LNCAP (cell line): ENCODE measurements around the gene PPP6R1.

Experiments used
- TF ChIP-seq, protein P1 (sequence below): fragments of 450-650 bp; IDR thresholded peaks from 2 replicates; pipeline ENCODE4 v1.5.1; 2017; ENCODE audit warnings: mild to moderate bottlenecking

The PPP6R1 gene, protein sequence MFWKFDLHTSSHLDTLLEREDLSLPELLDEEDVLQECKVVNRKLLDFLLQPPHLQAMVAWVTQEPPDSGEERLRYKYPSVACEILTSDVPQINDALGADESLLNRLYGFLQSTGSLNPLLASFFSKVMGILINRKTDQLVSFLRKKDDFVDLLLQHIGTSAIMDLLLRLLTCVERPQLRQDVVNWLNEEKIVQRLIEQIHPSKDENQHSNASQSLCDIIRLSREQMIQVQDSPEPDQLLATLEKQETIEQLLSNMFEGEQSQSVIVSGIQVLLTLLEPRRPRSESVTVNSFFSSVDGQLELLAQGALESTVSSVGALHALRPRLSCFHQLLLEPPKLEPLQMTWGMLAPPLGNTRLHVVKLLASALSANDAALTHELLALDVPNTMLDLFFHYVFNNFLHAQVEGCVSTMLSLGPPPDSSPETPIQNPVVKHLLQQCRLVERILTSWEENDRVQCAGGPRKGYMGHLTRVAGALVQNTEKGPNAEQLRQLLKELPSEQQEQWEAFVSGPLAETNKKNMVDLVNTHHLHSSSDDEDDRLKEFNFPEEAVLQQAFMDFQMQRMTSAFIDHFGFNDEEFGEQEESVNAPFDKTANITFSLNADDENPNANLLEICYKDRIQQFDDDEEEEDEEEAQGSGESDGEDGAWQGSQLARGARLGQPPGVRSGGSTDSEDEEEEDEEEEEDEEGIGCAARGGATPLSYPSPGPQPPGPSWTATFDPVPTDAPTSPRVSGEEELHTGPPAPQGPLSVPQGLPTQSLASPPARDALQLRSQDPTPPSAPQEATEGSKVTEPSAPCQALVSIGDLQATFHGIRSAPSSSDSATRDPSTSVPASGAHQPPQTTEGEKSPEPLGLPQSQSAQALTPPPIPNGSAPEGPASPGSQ

GRCh38 chr19:55258828-55259539, at the start of gene PPP6R1:
Gene PPP6R1 (minus strand): TSS chr19:55259017. CDS start chr19:55247103, 11,914 bp downstream.
- TF ChIP-seq, protein P1, sequence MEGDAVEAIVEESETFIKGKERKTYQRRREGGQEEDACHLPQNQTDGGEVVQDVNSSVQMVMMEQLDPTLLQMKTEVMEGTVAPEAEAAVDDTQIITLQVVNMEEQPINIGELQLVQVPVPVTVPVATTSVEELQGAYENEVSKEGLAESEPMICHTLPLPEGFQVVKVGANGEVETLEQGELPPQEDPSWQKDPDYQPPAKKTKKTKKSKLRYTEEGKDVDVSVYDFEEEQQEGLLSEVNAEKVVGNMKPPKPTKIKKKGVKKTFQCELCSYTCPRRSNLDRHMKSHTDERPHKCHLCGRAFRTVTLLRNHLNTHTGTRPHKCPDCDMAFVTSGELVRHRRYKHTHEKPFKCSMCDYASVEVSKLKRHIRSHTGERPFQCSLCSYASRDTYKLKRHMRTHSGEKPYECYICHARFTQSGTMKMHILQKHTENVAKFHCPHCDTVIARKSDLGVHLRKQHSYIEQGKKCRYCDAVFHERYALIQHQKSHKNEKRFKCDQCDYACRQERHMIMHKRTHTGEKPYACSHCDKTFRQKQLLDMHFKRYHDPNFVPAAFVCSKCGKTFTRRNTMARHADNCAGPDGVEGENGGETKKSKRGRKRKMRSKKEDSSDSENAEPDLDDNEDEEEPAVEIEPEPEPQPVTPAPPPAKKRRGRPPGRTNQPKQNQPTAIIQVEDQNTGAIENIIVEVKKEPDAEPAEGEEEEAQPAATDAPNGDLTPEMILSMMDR, result no peak

DNA sequence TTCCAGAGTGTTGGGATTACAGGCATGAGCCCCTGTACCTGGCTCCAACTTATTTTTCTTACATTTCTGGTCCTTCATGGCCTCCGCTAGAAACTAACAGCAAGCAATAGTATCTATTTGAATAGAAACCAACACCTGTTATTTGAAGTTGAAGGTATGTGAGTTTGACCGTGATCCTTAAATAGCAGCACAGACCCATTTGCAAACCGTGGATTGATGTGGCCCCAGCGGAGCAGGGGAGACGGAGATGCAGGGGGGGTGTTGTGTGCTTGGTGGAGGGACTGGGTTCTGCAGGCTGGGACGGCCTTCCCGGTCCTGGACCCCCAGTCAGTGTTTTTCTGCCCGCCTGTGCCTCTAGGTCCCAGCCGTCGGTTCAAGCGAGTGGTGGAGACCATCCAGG, 49.5 kb upstream of the PPP6R1 start:
- TF ChIP-seq, protein P1, result no peak

GRCh38 chr19:55306712-55307111, 47.9 kb upstream of the PPP6R1 start:
- TF ChIP-seq, protein P1, result no peak

GRCh38 chr19:55305983-55306562, 47.3 kb upstream of the PPP6R1 start:
- TF ChIP-seq, protein P1, result no peak

- TF ChIP-seq, protein P1, result no peak
Observed at GRCh38 chr19:55305491-55305890, 46.7 kb upstream of the PPP6R1 start.

GRCh38 chr19:55304980-55305379, 46.2 kb upstream of the PPP6R1 start:
- TF ChIP-seq, protein P1, result no peak
